Transverse colon (tissue), 4 donors: ENCODE results near the gene AQR. TPM values are rescaled to one million over a fixed set of nuclear protein-coding genes. Genes with fewer than 3 reads are reported as not detected.

ENCODE experiments used
- DNase-seq: peaks from one replicate; pipeline ENCODE4 v3.0.0-alpha.2; 2019
- H3K27ac ChIP-seq, 4 donors: fragments of 200-600 bp; sonication (generic); 2 replicates each; pipeline ENCODE4 v1.5.1; 2016 to 2018; ENCODE audit warnings: inconsistent platforms in 4 of 4
- H3K27me3 ChIP-seq: fragments of 200-600 bp; sonication (generic); 2 replicates; pipeline ENCODE4 v1.5.1; 2017; ENCODE audit warnings: inconsistent platforms
- H3K36me3 ChIP-seq, 4 donors: fragments of 200-600 bp; sonication (generic); 2 replicates each; pipeline ENCODE4 v1.5.1; 2017 to 2019; ENCODE audit warnings: inconsistent platforms in 4 of 4
- H3K4me1 ChIP-seq, 4 donors: fragments of 200-600 bp; sonication (generic); 2 replicates each; pipeline ENCODE4 v1.5.1; 2017 to 2020; ENCODE audit warnings: inconsistent platforms in 4 of 4
- H3K4me3 ChIP-seq, 4 donors: fragments of 200-600 bp; sonication (generic); 1 replicate in 1 of 4; 2 replicates in 3 of 4; pipeline versions ENCODE4 v1.5.1 to v1.6.1; 2017 to 2019; ENCODE audit warnings: inconsistent platforms in 4 of 4
- H3K9me3 ChIP-seq, 2 donors: fragments of 200-600 bp; sonication (generic); 2 replicates each; pipeline ENCODE4 v1.5.1; 2017 to 2019; ENCODE audit warnings: inconsistent platforms in 2 of 2
- CTCF ChIP-seq, 5 experiments: fragments of 200-600 bp in 3 of 5; fragments of 450-650 bp in 2 of 5; sonication (generic) in 3 of 5; IDR thresholded peaks; 1 replicate in 2 of 5; 2 replicates in 3 of 5; pipeline ENCODE4 v1.5.1; 2016 to 2017; ENCODE audit warnings: antibody characterized with exemption in 5 of 5, inconsistent platforms in 3 of 5, mild to moderate bottlenecking in 2 of 5, moderate library complexity in 1 of 5
- EP300 ChIP-seq: sonication (generic); formaldehyde crosslinking; IDR thresholded peaks from one replicate; pipeline ENCODE4 v1.6.1; 2017; ENCODE audit warnings: antibody characterized with exemption, low read depth
- POLR2A ChIP-seq: fragments of 450-650 bp; IDR thresholded peaks from one replicate; pipeline ENCODE4 v1.6.1; 2016; ENCODE audit warnings: antibody characterized with exemption, mild to moderate bottlenecking, moderate library complexity
- POLR2AphosphoS5 ChIP-seq, 3 donors: sonication (generic); formaldehyde crosslinking; IDR thresholded peaks; one replicate each; pipeline ENCODE4 v1.6.1; 2016; ENCODE audit warnings: antibody characterized with exemption in 3 of 3
- WGBS, 2 donors: methylation state at CpG; one replicate each; pipeline ENCODE4 v1.1.5; 2018; ENCODE audit warnings: low coverage in 1 of 2; 5-methylcytosine and 5-hydroxymethylcytosine counted together
- in situ Hi-C, 4 donors: fragments of 200-750 bp; cut with MboI; loops; one replicate each; pipeline versions ENCODE4 v1.15.0 to v1.15.1; 2017; ENCODE audit warnings: low sequenced_read_pairs in 3 of 4, low pct_ligation_motif_present in 1 of 4, low pct_unique_long_range_greater_than_20kb in 1 of 4
- intact Hi-C: fragments of 100-400 bp; cut with DNase I; formaldehyde crosslinking; loops from one replicate; pipeline ENCODE4 v1.15.1; 2023; ENCODE audit warnings: low total_unique reads
- total RNA-seq, 4 donors: library from RNA; depleted of rRNA; stranded (reverse); fragments of >200 nt; gene quantifications; one replicate each; pipeline ENCODE4 v1.1.0, GENCODE V29; 2016

AQR gene
- total RNA-seq, result 10 to 100 TPM; 13.8 to 25.7 (median 23.5) TPM

- TF ChIP-seq EP300 (no peak), POLR2A (peak; percentile 84), POLR2AphosphoS5 (IDR thresholded peaks at IDR 0.05) (peak; percentile 60 to 80 (median 80)), CTCF (IDR thresholded peaks at IDR 0.05) (peak; percentile 87 to 95 (median 88))
- in situ Hi-C loops (no loop called here), intact Hi-C loops (no loop called here)
- Histone ChIP-seq H3K27ac (peak within 1 kb of the TSS; percentile 73 to 92 (median 89)), H3K9me3 (no peaks in the 10 kb centered on the region), H3K4me1 (peaks cover 9 to 35% (median 16%) of the 10 kb centered on the region in 4 donors), H3K36me3 (no peaks in the 10 kb centered on the region), H3K27me3 (no peaks in the 10 kb centered on the region), H3K4me3 (peak within 1 kb of the TSS; percentile 83 to 97 (median 90))
- DNase-seq, result peak; percentile 96
- 0% methylated on average over 4 to 44 of the region's 44 CpGs for WGBS, 2 donors
Measured at GRCh38 chr15:34969340-34970097, at the start of gene AQR. TSS of gene AQR (minus strand) at chr15:34969742. CDS start at chr15:34969613, 129 bp downstream.

GRCh38 chr15:35014241-35014640, 44.7 kb upstream of the AQR start:
- no peaks in the 10 kb centered on the region for H3K4me1 ChIP-seq
- no peak for TF ChIP-seq CTCF (IDR thresholded peaks at IDR 0.05)
- TF ChIP-seq POLR2A, result no peak
- no peak for TF ChIP-seq POLR2AphosphoS5 (IDR thresholded peaks at IDR 0.05)
- TF ChIP-seq EP300, result no peak
- H3K27me3 ChIP-seq, result no peaks in the 10 kb centered on the region
- no peak for DNase-seq
- H3K36me3 ChIP-seq, result no peaks in the 10 kb centered on the region
- H3K4me3 ChIP-seq, result no peak overlapping the region
- H3K27ac ChIP-seq, result no peak overlapping the region
- intact Hi-C loops, result no loop called here
- in situ Hi-C loops, result no loop called here
- H3K9me3 ChIP-seq, result no peaks in the 10 kb centered on the region

DNA sequence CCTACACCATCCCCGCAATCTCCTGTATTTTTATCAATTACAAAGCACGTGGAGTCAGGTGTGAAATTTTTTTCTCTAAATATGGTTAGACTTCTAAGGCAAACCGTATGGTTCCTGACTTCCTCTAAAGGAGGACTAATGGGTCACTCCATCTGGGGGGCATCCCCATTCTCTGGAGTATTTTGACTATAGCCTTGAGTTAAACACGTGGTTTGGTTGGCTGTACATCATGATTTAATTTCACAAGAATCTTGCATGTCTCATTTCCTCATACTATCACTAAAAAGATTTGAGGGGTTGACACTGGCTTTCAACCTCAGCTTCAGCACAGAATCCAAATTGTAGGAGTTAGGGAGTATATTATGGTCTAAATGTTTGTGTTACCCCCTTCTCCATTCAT, 43.8 kb upstream of the AQR start:
- intact Hi-C loops, result no loop called here
- no peaks in the 10 kb centered on the region for H3K9me3 ChIP-seq
- TF ChIP-seq CTCF (IDR thresholded peaks at IDR 0.05) (no peak), EP300 (no peak), POLR2A (no peak), POLR2AphosphoS5 (IDR thresholded peaks at IDR 0.05) (no peak)
- H3K4me3 ChIP-seq, result no peak overlapping the region
- no peaks in the 10 kb centered on the region for H3K36me3 ChIP-seq
- no peaks in the 10 kb centered on the region for H3K27me3 ChIP-seq
- 63 to 64% methylated on average over 4 of the region's 4 CpGs for WGBS, 2 donors
- no peak for DNase-seq
- in situ Hi-C loops, result no loop called here
- no peaks in the 10 kb centered on the region for H3K4me1 ChIP-seq
- no peak overlapping the region for H3K27ac ChIP-seq

DNA sequence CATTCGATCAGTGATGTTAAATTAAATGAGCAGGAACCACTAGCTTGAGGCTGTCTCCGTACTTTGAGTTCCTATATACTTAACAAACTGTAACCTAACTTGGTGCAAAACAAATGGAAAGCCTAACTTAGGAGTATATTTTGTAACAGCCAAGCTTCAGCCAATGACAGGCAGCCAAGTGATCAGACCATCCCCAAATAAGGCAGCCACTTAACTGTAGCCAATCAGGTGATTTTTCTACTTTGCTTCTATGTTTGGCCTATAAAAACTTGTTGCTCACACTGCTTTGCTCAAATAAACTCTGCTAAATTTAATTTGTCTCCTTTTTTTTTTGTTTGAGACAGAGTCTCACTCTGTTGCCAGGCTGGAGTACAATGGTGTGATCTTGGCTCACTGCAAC, 37.9 kb upstream of the AQR start:
- in situ Hi-C loops (no loop called here), intact Hi-C loops (no loop called here)
- H3K36me3 ChIP-seq, result no peaks in the 10 kb centered on the region
- no peak for DNase-seq
- H3K27me3 ChIP-seq, result no peaks in the 10 kb centered on the region
- no peak overlapping the region for H3K27ac ChIP-seq
- H3K4me3 ChIP-seq, result no peak overlapping the region
- 87% methylated on average over 2 of the region's 2 CpGs; no CpG with 5 or more reads in 1 of the 2 donors for WGBS, 2 donors
- no peaks in the 10 kb centered on the region for H3K4me1 ChIP-seq
- TF ChIP-seq CTCF (IDR thresholded peaks at IDR 0.05) (no peak), POLR2A (no peak), EP300 (no peak)
- H3K9me3 ChIP-seq, result no peaks in the 10 kb centered on the region
